ENCODE data around the gene EIF2S2. TPM values are rescaled to one million over a fixed set of nuclear protein-coding genes. Genes with fewer than 3 reads are reported as not detected.

EIF2S2 gene
- total and polyA plus RNA-seq, 4 donors: 30.8 to 37.9 (median 31.5) TPM

DNA sequence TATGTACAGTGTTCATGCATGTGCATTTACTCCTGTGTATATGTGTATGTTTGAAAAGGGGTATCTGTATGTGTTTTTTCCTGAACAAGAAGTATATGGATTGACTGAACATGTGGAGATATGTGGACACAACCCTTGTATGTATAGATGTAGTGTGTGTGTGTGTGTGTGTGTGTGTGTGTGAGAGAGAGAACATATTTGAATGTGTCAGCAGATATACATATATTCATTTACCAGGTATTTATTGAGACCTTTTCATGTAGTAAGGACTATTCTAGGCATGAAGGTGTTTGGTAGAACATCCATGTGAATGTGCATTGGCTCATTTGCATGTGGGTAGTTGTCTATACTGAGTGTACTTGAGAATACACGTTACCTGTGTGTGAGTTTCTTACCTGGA lies 39.3 kb downstream of the EIF2S2 start:
- Histone ChIP-seq H3K9ac (ENCODE audit: low read depth in 1 of 2, low read length in 2 of 2) (no peak overlapping the region), H3K4me3 (ENCODE audit: low read depth in 1 of 3, low read length in 3 of 3) (no peak overlapping the region), H3K4me1 (ENCODE audit: control insufficient read depth in 4 of 4, insufficient read depth in 4 of 4, low read length in 3 of 4) (peaks cover 0 to 13% (median 2%) of the 10 kb centered on the region in 4 donors), H3K27me3 (ENCODE audit: control insufficient read depth in 4 of 4, insufficient read depth in 4 of 4, low read length in 3 of 4) (no peaks in the 10 kb centered on the region), H3K36me3 (ENCODE audit: control insufficient read depth in 4 of 4, insufficient read depth in 3 of 4, low read depth in 1 of 4, low read length in 3 of 4) (peaks cover 8 to 23% (median 16%) of the 10 kb centered on the region in 4 donors), H3K9me3 (ENCODE audit: control insufficient read depth in 4 of 4, low read length in 3 of 4) (no peaks in the 10 kb centered on the region), H3K27ac (ENCODE audit: low read depth in 1 of 2, low read length in 2 of 2) (no peak overlapping the region)
- WGBS: 89% methylated on average over 1 of the region's 1 CpG
- TF ChIP-seq HNF4G (IDR thresholded peaks at IDR 0.05) (no peak), RAD21 (IDR thresholded peaks at IDR 0.05) (no peak)
- TF ChIP-seq, protein P1, sequence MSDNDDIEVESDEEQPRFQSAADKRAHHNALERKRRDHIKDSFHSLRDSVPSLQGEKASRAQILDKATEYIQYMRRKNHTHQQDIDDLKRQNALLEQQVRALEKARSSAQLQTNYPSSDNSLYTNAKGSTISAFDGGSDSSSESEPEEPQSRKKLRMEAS (IDR thresholded peaks at IDR 0.05): no peak
- DNase-seq (ENCODE audit: low spot score): no peak

DNA sequence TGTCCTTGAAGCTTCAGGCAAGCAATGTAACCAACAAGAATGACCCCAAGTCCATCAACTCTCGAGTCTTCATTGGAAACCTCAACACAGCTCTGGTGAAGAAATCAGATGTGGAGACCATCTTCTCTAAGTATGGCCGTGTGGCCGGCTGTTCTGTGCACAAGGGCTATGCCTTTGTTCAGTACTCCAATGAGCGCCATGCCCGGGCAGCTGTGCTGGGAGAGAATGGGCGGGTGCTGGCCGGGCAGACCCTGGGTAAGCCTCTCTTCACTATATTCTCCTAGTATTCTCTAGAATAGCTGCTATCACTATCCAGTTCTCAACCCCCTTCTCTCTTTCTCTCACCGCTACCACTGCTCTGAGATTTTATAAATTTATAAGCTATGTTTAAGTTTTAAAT lies 40.0 kb downstream of the EIF2S2 start:
- Histone ChIP-seq H3K27me3 (ENCODE audit: control insufficient read depth in 4 of 4, insufficient read depth in 4 of 4, low read length in 3 of 4) (no peaks in the 10 kb centered on the region), H3K4me1 (ENCODE audit: control insufficient read depth in 4 of 4, insufficient read depth in 4 of 4, low read length in 3 of 4) (peaks cover 0 to 13% (median 2%) of the 10 kb centered on the region in 4 donors), H3K9me3 (ENCODE audit: control insufficient read depth in 4 of 4, low read length in 3 of 4) (no peaks in the 10 kb centered on the region), H3K36me3 (ENCODE audit: control insufficient read depth in 4 of 4, insufficient read depth in 3 of 4, low read depth in 1 of 4, low read length in 3 of 4) (peaks cover 8 to 17% (median 13%) of the 10 kb centered on the region in 4 donors), H3K27ac (ENCODE audit: low read depth in 1 of 2, low read length in 2 of 2) (no peak overlapping the region), H3K9ac (ENCODE audit: low read depth in 1 of 2, low read length in 2 of 2) (no peak overlapping the region), H3K4me3 (ENCODE audit: low read depth in 1 of 3, low read length in 3 of 3) (no peak overlapping the region)
- DNase-seq (ENCODE audit: low spot score): no peak
- 94% methylated on average over 8 of the region's 8 CpGs for whole genome bisulfite sequencing
- TF ChIP-seq SP1 (IDR thresholded peaks at IDR 0.05) (no peak), HNF4G (IDR thresholded peaks at IDR 0.05) (no peak), JUND (IDR thresholded peaks at IDR 0.05) (no peak), RXRA (IDR thresholded peaks at IDR 0.05) (no peak), HNF4A (conservative IDR thresholded peaks at IDR 0.05) (no peak), FOXA1 (IDR thresholded peaks at IDR 0.05) (no peak), EGR1 (IDR thresholded peaks at IDR 0.05; ENCODE audit: low read depth in 2 of 2) (no peak), NR2F2 (IDR thresholded peaks at IDR 0.05) (no peak), GABPA (IDR thresholded peaks at IDR 0.05 in 1 of 2, conservative IDR thresholded peaks at IDR 0.05 in 1 of 2) (no peak), RAD21 (IDR thresholded peaks at IDR 0.05) (no peak), FOXA2 (IDR thresholded peaks at IDR 0.05) (no peak), YY1 (IDR thresholded peaks at IDR 0.05) (no peak)
- TF ChIP-seq, protein P2, sequence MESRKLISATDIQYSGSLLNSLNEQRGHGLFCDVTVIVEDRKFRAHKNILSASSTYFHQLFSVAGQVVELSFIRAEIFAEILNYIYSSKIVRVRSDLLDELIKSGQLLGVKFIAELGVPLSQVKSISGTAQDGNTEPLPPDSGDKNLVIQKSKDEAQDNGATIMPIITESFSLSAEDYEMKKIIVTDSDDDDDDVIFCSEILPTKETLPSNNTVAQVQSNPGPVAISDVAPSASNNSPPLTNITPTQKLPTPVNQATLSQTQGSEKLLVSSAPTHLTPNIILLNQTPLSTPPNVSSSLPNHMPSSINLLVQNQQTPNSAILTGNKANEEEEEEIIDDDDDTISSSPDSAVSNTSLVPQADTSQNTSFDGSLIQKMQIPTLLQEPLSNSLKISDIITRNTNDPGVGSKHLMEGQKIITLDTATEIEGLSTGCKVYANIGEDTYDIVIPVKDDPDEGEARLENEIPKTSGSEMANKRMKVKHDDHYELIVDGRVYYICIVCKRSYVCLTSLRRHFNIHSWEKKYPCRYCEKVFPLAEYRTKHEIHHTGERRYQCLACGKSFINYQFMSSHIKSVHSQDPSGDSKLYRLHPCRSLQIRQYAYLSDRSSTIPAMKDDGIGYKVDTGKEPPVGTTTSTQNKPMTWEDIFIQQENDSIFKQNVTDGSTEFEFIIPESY (IDR thresholded peaks at IDR 0.05): no peak
- TF ChIP-seq, protein P3, sequence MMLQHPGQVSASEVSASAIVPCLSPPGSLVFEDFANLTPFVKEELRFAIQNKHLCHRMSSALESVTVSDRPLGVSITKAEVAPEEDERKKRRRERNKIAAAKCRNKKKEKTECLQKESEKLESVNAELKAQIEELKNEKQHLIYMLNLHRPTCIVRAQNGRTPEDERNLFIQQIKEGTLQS (IDR thresholded peaks at IDR 0.05): no peak
- TF ChIP-seq, protein P4, sequence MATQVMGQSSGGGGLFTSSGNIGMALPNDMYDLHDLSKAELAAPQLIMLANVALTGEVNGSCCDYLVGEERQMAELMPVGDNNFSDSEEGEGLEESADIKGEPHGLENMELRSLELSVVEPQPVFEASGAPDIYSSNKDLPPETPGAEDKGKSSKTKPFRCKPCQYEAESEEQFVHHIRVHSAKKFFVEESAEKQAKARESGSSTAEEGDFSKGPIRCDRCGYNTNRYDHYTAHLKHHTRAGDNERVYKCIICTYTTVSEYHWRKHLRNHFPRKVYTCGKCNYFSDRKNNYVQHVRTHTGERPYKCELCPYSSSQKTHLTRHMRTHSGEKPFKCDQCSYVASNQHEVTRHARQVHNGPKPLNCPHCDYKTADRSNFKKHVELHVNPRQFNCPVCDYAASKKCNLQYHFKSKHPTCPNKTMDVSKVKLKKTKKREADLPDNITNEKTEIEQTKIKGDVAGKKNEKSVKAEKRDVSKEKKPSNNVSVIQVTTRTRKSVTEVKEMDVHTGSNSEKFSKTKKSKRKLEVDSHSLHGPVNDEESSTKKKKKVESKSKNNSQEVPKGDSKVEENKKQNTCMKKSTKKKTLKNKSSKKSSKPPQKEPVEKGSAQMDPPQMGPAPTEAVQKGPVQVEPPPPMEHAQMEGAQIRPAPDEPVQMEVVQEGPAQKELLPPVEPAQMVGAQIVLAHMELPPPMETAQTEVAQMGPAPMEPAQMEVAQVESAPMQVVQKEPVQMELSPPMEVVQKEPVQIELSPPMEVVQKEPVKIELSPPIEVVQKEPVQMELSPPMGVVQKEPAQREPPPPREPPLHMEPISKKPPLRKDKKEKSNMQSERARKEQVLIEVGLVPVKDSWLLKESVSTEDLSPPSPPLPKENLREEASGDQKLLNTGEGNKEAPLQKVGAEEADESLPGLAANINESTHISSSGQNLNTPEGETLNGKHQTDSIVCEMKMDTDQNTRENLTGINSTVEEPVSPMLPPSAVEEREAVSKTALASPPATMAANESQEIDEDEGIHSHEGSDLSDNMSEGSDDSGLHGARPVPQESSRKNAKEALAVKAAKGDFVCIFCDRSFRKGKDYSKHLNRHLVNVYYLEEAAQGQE (IDR thresholded peaks at IDR 0.05): no peak
- TF ChIP-seq, protein P1 (IDR thresholded peaks at IDR 0.05): no peak
- TF ChIP-seq, protein P5, sequence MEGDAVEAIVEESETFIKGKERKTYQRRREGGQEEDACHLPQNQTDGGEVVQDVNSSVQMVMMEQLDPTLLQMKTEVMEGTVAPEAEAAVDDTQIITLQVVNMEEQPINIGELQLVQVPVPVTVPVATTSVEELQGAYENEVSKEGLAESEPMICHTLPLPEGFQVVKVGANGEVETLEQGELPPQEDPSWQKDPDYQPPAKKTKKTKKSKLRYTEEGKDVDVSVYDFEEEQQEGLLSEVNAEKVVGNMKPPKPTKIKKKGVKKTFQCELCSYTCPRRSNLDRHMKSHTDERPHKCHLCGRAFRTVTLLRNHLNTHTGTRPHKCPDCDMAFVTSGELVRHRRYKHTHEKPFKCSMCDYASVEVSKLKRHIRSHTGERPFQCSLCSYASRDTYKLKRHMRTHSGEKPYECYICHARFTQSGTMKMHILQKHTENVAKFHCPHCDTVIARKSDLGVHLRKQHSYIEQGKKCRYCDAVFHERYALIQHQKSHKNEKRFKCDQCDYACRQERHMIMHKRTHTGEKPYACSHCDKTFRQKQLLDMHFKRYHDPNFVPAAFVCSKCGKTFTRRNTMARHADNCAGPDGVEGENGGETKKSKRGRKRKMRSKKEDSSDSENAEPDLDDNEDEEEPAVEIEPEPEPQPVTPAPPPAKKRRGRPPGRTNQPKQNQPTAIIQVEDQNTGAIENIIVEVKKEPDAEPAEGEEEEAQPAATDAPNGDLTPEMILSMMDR (IDR thresholded peaks at IDR 0.05; ENCODE audit: low read depth, low read length, missing input control): no peak

Data from liver (tissue), 9 donors.